ENCODE measurements around the gene ZCCHC14. TPM values are rescaled to one million over a fixed set of nuclear protein-coding genes. Genes with fewer than 3 reads are reported as not detected.

The ZCCHC14 gene
- total and polyA plus RNA-seq, 2 of the 13 experiments (the other 11 are each of a cell fraction or from before 2014, with no cell fraction given), result 12.4 to 12.5 TPM

GRCh38 chr16:87497023-87497766, 4.4 kb upstream of the ZCCHC14 start (continued):
- TF ChIP-seq ZBTB43 (CRISPR knock-in tag; conservative IDR thresholded peaks at IDR 0.05) (peak; percentile 66), ZNF788 (CRISPR knock-in tag; IDR thresholded peaks at IDR 0.05; ENCODE audit: borderline replicate concordance) (peak; percentile 31; the same call in 1 of the 2 replicates), FOXP4 (CRISPR knock-in tag; IDR thresholded peaks at IDR 0.05) (peak; percentile 86), RARA (CRISPR knock-in tag; IDR thresholded peaks at IDR 0.05) (peak; percentile 70), ZBTB20 (CRISPR knock-in tag; IDR thresholded peaks at IDR 0.05; ENCODE audit: borderline replicate concordance, low read depth) (peak; percentile 52; the same call in 1 of the 2 replicates), ZNF280B (CRISPR knock-in tag; IDR thresholded peaks at IDR 0.05; ENCODE audit: borderline replicate concordance) (peak; percentile 82; the same call in 1 of the 2 replicates), HMG20A (CRISPR knock-in tag; IDR thresholded peaks at IDR 0.05; ENCODE audit: borderline replicate concordance) (peak; percentile 24; the same call in 1 of the 2 replicates), ZNF687 (CRISPR knock-in tag; IDR thresholded peaks at IDR 0.05) (peak; percentile 67), DRAP1 (CRISPR knock-in tag; IDR thresholded peaks at IDR 0.05) (peak; percentile 20; the same call in 1 of the 2 replicates), FOXP1 (IDR thresholded peaks at IDR 0.05) (peak; percentile 62; the same call in 1 of the 2 replicates), FOXP1 (CRISPR knock-in tag; IDR thresholded peaks at IDR 0.05) (peak; percentile 93), ISL2 (CRISPR knock-in tag; IDR thresholded peaks at IDR 0.05) (0 out of 2 replicates have a peak, but pooled peaks have one; percentile 22), ZMYM4 (CRISPR knock-in tag; IDR thresholded peaks at IDR 0.05) (peak; percentile 28; the same call in 1 of the 2 replicates), ZNF670 (CRISPR knock-in tag; IDR thresholded peaks at IDR 0.05; ENCODE audit: borderline replicate concordance) (peak; percentile 77; the same call in 1 of the 2 replicates), IRF1 (CRISPR knock-in tag; IDR thresholded peaks at IDR 0.05; ENCODE audit: low read depth) (0 out of 2 replicates have a peak, but pooled peaks have one; percentile 52), RBAK (CRISPR knock-in tag; IDR thresholded peaks at IDR 0.05) (peak; percentile 27; the same call in 1 of the 2 replicates), ZNF441 (CRISPR knock-in tag; IDR thresholded peaks at IDR 0.05; ENCODE audit: borderline replicate concordance) (0 out of 2 replicates have a peak, but pooled peaks have one; percentile 13)

Measured in HepG2 (cell line).